HepG2 (cell line): ENCODE data around the gene TCF23. TPM values are rescaled to one million over a fixed set of nuclear protein-coding genes. Genes with fewer than 3 reads are reported as not detected.

Source experiments
- EP300 ChIP-seq, 3 experiments: sonication (generic) in 1 of 3; formaldehyde crosslinking in 1 of 3; IDR thresholded peaks; 2 replicates each; pipeline versions ENCODE4 v1.5.1 to v1.6.1; 2011 to 2020; ENCODE audit warnings: low read depth in 2 of 3, low read length in 2 of 3, borderline replicate concordance in 1 of 3, improper control_type of control experiment in 1 of 3, mild to moderate bottlenecking in 1 of 3, missing genetic modification reagents in 1 of 3, moderate library complexity in 1 of 3
- FOXC1 ChIP-seq: sonication (generic); formaldehyde crosslinking; IDR thresholded peaks from 2 replicates; pipeline ENCODE4 v1.8.0; 2022; ENCODE audit warnings: mild to moderate bottlenecking, missing genetic modification reagents, borderline replicate concordance
- FOXK2 ChIP-seq: fragments of 450-650 bp; IDR thresholded peaks from 2 replicates; pipeline ENCODE4 v1.6.1; 2016
- HMG20A ChIP-seq: IDR thresholded peaks from 2 replicates; pipeline ENCODE4 v1.6.1; 2016; ENCODE audit warnings: borderline replicate concordance
- PHF21A ChIP-seq: sonication (generic); formaldehyde crosslinking; IDR thresholded peaks from 2 replicates; pipeline ENCODE4 v1.5.0; 2020; ENCODE audit warnings: mild to moderate bottlenecking, missing genetic modification reagents
- RXRB ChIP-seq: IDR thresholded peaks from 2 replicates; pipeline ENCODE4 v1.6.1; 2016; ENCODE audit warnings: borderline replicate concordance, missing genetic modification reagents, missing compliant biosample characterization
- THYN1 ChIP-seq: sonication (generic); formaldehyde crosslinking; IDR thresholded peaks from 2 replicates; pipeline ENCODE4 v1.8.1; 2023; ENCODE audit warnings: low read depth, mild to moderate bottlenecking, moderate library complexity, missing genetic modification reagents, borderline replicate concordance
- ZC3H13 ChIP-seq: sonication (generic); formaldehyde crosslinking; IDR thresholded peaks from 2 replicates; pipeline ENCODE4 v1.8.1; 2023; ENCODE audit warnings: mild to moderate bottlenecking, missing genetic modification reagents, moderate library complexity
- ZNF124 ChIP-seq: sonication (generic); formaldehyde crosslinking; IDR thresholded peaks from 2 replicates; pipeline ENCODE4 v1.4.0; 2020; ENCODE audit warnings: missing genetic modification reagents
- ZNF333 ChIP-seq: sonication (generic); formaldehyde crosslinking; IDR thresholded peaks from 2 replicates; pipeline ENCODE4 v1.4.0; 2020; ENCODE audit warnings: mild to moderate bottlenecking, missing genetic modification reagents, borderline replicate concordance
- ZNF431 ChIP-seq: sonication (generic); formaldehyde crosslinking; IDR thresholded peaks from 2 replicates; pipeline ENCODE4 v1.9.0; 2022; ENCODE audit warnings: missing genetic modification reagents, low read depth, mild to moderate bottlenecking, borderline replicate concordance
- ZNF672 ChIP-seq: sonication (generic); formaldehyde crosslinking; IDR thresholded peaks from 2 replicates; pipeline ENCODE4 v1.8.1; 2022; ENCODE audit warnings: missing genetic modification reagents
- ZSCAN20 ChIP-seq: sonication (generic); formaldehyde crosslinking; IDR thresholded peaks from 2 replicates; pipeline ENCODE4 v1.4.0; 2020; ENCODE audit warnings: missing genetic modification reagents, mild to moderate bottlenecking, borderline replicate concordance
- polyA plus RNA-seq, 8 experiments: library from polyadenylated mRNA; depleted of rRNA in 3 of 8; stranded (reverse) in 7 of 8; unstranded in 1 of 8; fragments of >200 nt; fragmentation: Illumina TruSeq in 4 of 8; extraction: Trizol in 4 of 8; gene quantifications; 2 replicates each; pipeline versions ENCODE4 v1.2.1 to v1.2.3, GENCODE V29; 2011 to 2016; ENCODE audit warnings: low read depth in 4 of 8, missing spikeins in 1 of 8, mixed read lengths in 1 of 8; ENCODE audit not compliant: insufficient read depth in 1 of 8
- total RNA-seq, 5 experiments: library from RNA; depleted of rRNA; stranded (reverse); fragments of >200 nt; fragmentation: Illumina TruSeq; extraction: Trizol; gene quantifications; 2 replicates each; pipeline ENCODE4 v1.2.3, GENCODE V29; 2016; ENCODE audit warnings: low read depth in 1 of 5
- TF ChIP-seq, protein P1 (sequence below): sonication (generic); formaldehyde crosslinking; IDR thresholded peaks from one replicate; pipeline ENCODE4 v1.5.1; 2020; ENCODE audit warnings: mild to moderate bottlenecking, missing genetic modification reagents; ENCODE audit errors: not compliant biosample characterization
- TF ChIP-seq, protein P2 (sequence below): sonication (generic); formaldehyde crosslinking; IDR thresholded peaks from 2 replicates; pipeline ENCODE4 v1.4.0; 2020; ENCODE audit warnings: missing genetic modification reagents
- TF ChIP-seq, protein P3 (sequence below): sonication (generic); formaldehyde crosslinking; conservative IDR thresholded peaks from 2 replicates; pipeline ENCODE4 v1.4.0; 2020; ENCODE audit warnings: mild to moderate bottlenecking, missing genetic modification reagents, moderate library complexity

TCF23 gene
- total and polyA plus RNA-seq, 2 of the 13 experiments (the other 11 are each of a cell fraction or from before 2014, with no cell fraction given): 0.02 to 1.4 TPM

DNA sequence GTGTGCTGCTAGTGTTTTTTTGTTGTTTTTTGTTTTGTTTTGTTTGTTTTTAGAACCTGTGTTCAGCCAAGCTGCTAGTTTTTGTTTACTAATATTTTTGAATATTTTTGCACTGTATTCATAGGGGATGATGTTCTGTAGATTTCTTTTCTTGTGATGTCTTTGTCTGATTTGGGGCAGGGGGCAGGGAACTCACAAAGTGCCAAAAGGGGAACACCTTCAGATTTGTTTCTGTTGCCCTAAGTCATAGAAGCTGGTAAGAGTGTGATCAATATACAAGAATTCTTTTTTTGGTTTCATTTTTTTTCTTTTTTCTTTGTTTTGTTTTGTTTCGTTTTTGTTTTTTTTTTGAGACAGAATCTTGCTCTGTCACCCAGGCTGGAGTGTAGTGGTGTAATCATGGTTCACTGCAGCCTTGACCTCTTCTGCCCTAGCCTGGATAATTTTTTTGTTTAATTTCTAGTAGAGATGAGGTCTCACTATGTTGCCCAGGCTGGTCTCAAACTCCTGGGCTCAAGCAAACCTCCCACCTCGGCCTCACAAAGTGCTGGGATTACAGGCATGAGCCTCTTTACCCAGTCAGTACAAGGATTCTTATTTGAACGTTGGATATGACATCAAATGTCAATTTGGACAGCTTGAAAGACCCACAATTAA, 30.7 kb downstream of the TCF23 start (continued):
- TF ChIP-seq, protein P1, sequence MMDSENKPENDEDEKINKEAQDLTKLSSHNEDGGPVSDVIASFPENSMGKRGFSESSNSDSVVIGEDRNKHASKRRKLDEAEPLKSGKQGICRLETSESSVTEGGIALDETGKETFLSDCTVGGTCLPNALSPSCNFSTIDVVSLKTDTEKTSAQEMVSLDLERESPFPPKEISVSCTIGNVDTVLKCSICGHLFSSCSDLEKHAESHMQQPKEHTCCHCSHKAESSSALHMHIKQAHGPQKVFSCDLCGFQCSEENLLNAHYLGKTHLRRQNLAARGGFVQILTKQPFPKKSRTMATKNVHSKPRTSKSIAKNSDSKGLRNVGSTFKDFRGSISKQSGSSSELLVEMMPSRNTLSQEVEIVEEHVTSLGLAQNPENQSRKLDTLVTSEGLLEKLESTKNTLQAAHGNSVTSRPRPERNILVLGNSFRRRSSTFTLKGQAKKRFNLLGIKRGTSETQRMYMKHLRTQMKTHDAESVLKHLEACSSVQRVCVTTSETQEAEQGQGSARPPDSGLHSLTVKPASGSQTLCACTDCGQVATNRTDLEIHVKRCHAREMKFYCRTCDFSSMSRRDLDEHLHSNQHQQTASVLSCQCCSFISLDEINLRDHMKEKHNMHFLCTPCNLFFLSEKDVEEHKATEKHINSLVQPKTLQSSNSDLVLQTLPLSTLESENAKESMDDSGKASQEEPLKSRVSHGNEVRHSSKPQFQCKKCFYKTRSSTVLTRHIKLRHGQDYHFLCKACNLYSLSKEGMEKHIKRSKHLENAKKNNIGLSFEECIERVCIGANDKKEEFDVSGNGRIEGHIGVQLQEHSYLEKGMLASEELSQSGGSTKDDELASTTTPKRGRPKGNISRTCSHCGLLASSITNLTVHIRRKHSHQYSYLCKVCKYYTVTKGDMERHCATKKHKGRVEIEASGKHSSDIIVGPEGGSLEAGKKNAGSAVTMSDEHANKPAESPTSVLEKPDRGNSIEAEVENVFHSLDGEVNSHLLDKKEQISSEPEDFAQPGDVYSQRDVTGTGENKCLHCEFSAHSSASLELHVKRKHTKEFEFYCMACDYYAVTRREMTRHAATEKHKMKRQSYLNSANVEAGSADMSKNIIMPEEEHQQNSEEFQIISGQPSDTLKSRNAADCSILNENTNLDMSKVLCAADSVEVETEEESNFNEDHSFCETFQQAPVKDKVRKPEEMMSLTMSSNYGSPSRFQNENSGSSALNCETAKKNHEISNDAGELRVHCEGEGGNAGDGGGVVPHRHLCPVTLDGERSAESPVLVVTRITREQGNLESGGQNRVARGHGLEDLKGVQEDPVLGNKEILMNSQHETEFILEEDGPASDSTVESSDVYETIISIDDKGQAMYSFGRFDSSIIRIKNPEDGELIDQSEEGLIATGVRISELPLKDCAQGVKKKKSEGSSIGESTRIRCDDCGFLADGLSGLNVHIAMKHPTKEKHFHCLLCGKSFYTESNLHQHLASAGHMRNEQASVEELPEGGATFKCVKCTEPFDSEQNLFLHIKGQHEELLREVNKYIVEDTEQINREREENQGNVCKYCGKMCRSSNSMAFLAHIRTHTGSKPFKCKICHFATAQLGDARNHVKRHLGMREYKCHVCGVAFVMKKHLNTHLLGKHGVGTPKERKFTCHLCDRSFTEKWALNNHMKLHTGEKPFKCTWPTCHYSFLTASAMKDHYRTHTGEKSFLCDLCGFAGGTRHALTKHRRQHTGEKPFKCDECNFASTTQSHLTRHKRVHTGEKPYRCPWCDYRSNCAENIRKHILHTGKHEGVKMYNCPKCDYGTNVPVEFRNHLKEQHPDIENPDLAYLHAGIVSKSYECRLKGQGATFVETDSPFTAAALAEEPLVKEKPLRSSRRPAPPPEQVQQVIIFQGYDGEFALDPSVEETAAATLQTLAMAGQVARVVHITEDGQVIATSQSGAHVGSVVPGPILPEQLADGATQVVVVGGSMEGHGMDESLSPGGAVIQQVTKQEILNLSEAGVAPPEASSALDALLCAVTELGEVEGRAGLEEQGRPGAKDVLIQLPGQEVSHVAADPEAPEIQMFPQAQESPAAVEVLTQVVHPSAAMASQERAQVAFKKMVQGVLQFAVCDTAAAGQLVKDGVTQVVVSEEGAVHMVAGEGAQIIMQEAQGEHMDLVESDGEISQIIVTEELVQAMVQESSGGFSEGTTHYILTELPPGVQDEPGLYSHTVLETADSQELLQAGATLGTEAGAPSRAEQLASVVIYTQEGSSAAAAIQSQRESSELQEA (CRISPR knock-in tag): no peak
- TF ChIP-seq, protein P2, sequence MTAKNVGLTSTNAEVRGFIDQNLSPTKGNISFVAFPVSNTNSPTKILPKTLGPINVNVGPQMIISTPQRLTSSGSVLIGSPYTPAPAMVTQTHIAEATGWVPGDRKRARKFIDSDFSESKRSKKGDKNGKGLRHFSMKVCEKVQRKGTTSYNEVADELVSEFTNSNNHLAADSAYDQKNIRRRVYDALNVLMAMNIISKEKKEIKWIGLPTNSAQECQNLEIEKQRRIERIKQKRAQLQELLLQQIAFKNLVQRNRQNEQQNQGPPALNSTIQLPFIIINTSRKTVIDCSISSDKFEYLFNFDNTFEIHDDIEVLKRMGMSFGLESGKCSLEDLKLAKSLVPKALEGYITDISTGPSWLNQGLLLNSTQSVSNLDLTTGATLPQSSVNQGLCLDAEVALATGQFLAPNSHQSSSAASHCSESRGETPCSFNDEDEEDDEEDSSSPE (CRISPR knock-in tag): no peak
- TF ChIP-seq RXRB (CRISPR knock-in tag) (peak; percentile 86; the same call in 1 of the 2 replicates), ZNF333 (CRISPR knock-in tag) (no peak), FOXC1 (CRISPR knock-in tag) (no peak), EP300 (IDR thresholded peaks at IDR 0.05; ENCODE audit: low read depth in 2 of 2, low read length in 2 of 2) (peak in 1 of 2 experiments; percentile 57; a peak in 1 of 4 replicates), EP300 (CRISPR knock-in tag; IDR thresholded peaks at IDR 0.05; ENCODE audit: borderline replicate concordance) (no peak), PHF21A (CRISPR knock-in tag) (0 out of 2 replicates have a peak, but pooled peaks have one; percentile 4), ZNF431 (no peak), ZNF672 (CRISPR knock-in tag) (no peak), ZNF124 (CRISPR knock-in tag) (no peak), ZC3H13 (CRISPR knock-in tag) (no peak), ZSCAN20 (CRISPR knock-in tag) (no peak), FOXK2 (no peak), HMG20A (CRISPR knock-in tag) (peak; percentile 26; the same call in 1 of the 2 replicates), THYN1 (CRISPR knock-in tag) (no peak)
- TF ChIP-seq, protein P3, sequence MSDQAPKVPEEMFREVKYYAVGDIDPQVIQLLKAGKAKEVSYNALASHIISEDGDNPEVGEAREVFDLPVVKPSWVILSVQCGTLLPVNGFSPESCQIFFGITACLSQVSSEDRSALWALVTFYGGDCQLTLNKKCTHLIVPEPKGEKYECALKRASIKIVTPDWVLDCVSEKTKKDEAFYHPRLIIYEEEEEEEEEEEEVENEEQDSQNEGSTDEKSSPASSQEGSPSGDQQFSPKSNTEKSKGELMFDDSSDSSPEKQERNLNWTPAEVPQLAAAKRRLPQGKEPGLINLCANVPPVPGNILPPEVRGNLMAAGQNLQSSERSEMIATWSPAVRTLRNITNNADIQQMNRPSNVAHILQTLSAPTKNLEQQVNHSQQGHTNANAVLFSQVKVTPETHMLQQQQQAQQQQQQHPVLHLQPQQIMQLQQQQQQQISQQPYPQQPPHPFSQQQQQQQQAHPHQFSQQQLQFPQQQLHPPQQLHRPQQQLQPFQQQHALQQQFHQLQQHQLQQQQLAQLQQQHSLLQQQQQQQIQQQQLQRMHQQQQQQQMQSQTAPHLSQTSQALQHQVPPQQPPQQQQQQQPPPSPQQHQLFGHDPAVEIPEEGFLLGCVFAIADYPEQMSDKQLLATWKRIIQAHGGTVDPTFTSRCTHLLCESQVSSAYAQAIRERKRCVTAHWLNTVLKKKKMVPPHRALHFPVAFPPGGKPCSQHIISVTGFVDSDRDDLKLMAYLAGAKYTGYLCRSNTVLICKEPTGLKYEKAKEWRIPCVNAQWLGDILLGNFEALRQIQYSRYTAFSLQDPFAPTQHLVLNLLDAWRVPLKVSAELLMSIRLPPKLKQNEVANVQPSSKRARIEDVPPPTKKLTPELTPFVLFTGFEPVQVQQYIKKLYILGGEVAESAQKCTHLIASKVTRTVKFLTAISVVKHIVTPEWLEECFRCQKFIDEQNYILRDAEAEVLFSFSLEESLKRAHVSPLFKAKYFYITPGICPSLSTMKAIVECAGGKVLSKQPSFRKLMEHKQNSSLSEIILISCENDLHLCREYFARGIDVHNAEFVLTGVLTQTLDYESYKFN (CRISPR knock-in tag): peak; percentile 68
